DMS79 (cell line): ENCODE measurements around the gene KLHL6.
"Not testable (repeated sequence)": the region's sequence is repeated elsewhere in the genome, so short reads cannot be mapped to it uniquely, and the experiment has no call there.

Experiments
- DNase-seq: peaks from one replicate; lab custom pipeline; 2025; lab: John Stamatoyannopoulos, UW

Gene KLHL6

GRCh38 chr3:183529717-183530116, 25.8 kb downstream of the KLHL6 start:
- no peak for DNase-seq

GRCh38 chr3:183529185-183529584, 26.3 kb downstream of the KLHL6 start:
- no peak for DNase-seq

GRCh38 chr3:183528758-183529157, 26.7 kb downstream of the KLHL6 start:
- not testable (repeated sequence) for DNase-seq

- DNase-seq, result no peak
Observed at GRCh38 chr3:183527428-183528379, 27.8 kb downstream of the KLHL6 start.

GRCh38 chr3:183526838-183527427, 28.6 kb downstream of the KLHL6 start:
- no peak for DNase-seq

- no peak for DNase-seq
Observed at GRCh38 chr3:183524476-183524875, 31.0 kb downstream of the KLHL6 start.

GRCh38 chr3:183520741-183521556, 34.6 kb downstream of the KLHL6 start:
- not testable (repeated sequence) for DNase-seq

GRCh38 chr3:183520295-183520694, 35.2 kb downstream of the KLHL6 start:
- not testable (repeated sequence) for DNase-seq

GRCh38 chr3:183519891-183520290, 35.6 kb downstream of the KLHL6 start:
- DNase-seq, result no peak

GRCh38 chr3:183518491-183519251, 36.8 kb downstream of the KLHL6 start:
- no peak for DNase-seq

- no peak for DNase-seq
Observed at GRCh38 chr3:183517607-183518006, 37.9 kb downstream of the KLHL6 start.

- DNase-seq, result no peak
Observed at GRCh38 chr3:183515968-183516851, 39.3 kb downstream of the KLHL6 start.

- DNase-seq, result no peak
Observed at GRCh38 chr3:183514021-183514420, 41.5 kb downstream of the KLHL6 start.

- no peak for DNase-seq
Observed at GRCh38 chr3:183513046-183513706, 42.3 kb downstream of the KLHL6 start.

GRCh38 chr3:183511286-183512131, 44.0 kb downstream of the KLHL6 start:
- not testable (repeated sequence) for DNase-seq

GRCh38 chr3:183508821-183509220, 46.7 kb downstream of the KLHL6 start:
- no peak for DNase-seq

GRCh38 chr3:183507551-183507950, 48.0 kb downstream of the KLHL6 start:
- no peak for DNase-seq

GRCh38 chr3:183506674-183507320, 48.7 kb downstream of the KLHL6 start:
- DNase-seq, result peak; percentile 43

GRCh38 chr3:183504597-183504996, 50.9 kb downstream of the KLHL6 start:
- no peak for DNase-seq
